DOHH2 (cell line): ENCODE results near the gene ACOT4.

Experiments
- H3F3A ChIP-seq: fragments of 200-600 bp; sonication (generic), shearing (Covaris generic); 2 replicates; pipeline ENCODE4 v1.6.0; 2016; ENCODE audit warnings: antibody characterized with exemption, mild to moderate bottlenecking; ENCODE audit not compliant: control insufficient read depth, insufficient read depth
- H3K27ac ChIP-seq: fragments of 200-600 bp; sonication (generic); 2 replicates; pipeline ENCODE4 v1.5.1; 2014; ENCODE audit warnings: low read depth, mild to moderate bottlenecking, low read length, moderate library complexity
- H3K27me3 ChIP-seq: fragments of 200-600 bp; sonication (generic); 2 replicates; pipeline ENCODE4 v1.6.1; 2014; ENCODE audit warnings: mild to moderate bottlenecking, low read length, mixed read lengths; ENCODE audit not compliant: control insufficient read depth
- H3K36me3 ChIP-seq: fragments of 200-600 bp; sonication (generic); 2 replicates; pipeline ENCODE4 v1.6.1; 2014; ENCODE audit warnings: mild to moderate bottlenecking, low read length, moderate library complexity, mixed read lengths; ENCODE audit not compliant: control insufficient read depth
- H3K4me1 ChIP-seq: fragments of 200-600 bp; sonication (generic); 2 replicates; pipeline ENCODE4 v1.6.1; 2014; ENCODE audit warnings: mild to moderate bottlenecking, low read length, mixed read lengths; ENCODE audit not compliant: control insufficient read depth
- H3K4me2 ChIP-seq: fragments of 200-600 bp; sonication (generic); 2 replicates; pipeline ENCODE4 v1.6.0; 2014; ENCODE audit warnings: mild to moderate bottlenecking, low read length, moderate library complexity
- H3K4me3 ChIP-seq: fragments of 200-600 bp; sonication (generic); 2 replicates; pipeline ENCODE4 v1.5.1; 2014; ENCODE audit warnings: mild to moderate bottlenecking, low read length, mixed read lengths
- H3K79me2 ChIP-seq: fragments of 200-600 bp; sonication (generic); 2 replicates; pipeline ENCODE4 v1.6.1; 2014; ENCODE audit warnings: mild to moderate bottlenecking, low read length, mixed read lengths; ENCODE audit not compliant: control insufficient read depth
- H3K9me2 ChIP-seq: fragments of 200-600 bp; sonication (generic); replicated peaks from 2 replicates; pipeline ENCODE4 v1.6.1; 2014; ENCODE audit warnings: mild to moderate bottlenecking, low read length, mixed read lengths; ENCODE audit not compliant: control insufficient read depth
- H3K9me3 ChIP-seq: fragments of 200-600 bp; sonication (generic); 2 replicates; pipeline ENCODE4 v1.6.1; 2014; ENCODE audit warnings: antibody characterized with exemption, low read length, mixed read lengths; ENCODE audit not compliant: control insufficient read depth, insufficient read depth
- H4K20me1 ChIP-seq: fragments of 200-600 bp; sonication (generic); 2 replicates; pipeline ENCODE4 v1.6.0; 2014; ENCODE audit warnings: low read depth, mild to moderate bottlenecking, antibody characterized with exemption, low read length, moderate library complexity; ENCODE audit not compliant: control insufficient read depth, insufficient read depth
- EZH2phosphoT487 ChIP-seq: fragments of 200-600 bp; sonication (generic); IDR thresholded peaks from 2 replicates; pipeline ENCODE4 v1.6.1; 2017; ENCODE audit warnings: borderline replicate concordance, mild to moderate bottlenecking, antibody characterized with exemption, low read length, moderate library complexity, mixed read lengths
- TF ChIP-seq, protein P1 (sequence below): fragments of 200-600 bp; sonication (generic); IDR thresholded peaks from one replicate; pipeline ENCODE4 v1.5.1; 2014; ENCODE audit warnings: antibody characterized with exemption, mild to moderate bottlenecking, low read depth, low read length; ENCODE audit not compliant: poor library complexity, severe bottlenecking

ACOT4 gene

DNA sequence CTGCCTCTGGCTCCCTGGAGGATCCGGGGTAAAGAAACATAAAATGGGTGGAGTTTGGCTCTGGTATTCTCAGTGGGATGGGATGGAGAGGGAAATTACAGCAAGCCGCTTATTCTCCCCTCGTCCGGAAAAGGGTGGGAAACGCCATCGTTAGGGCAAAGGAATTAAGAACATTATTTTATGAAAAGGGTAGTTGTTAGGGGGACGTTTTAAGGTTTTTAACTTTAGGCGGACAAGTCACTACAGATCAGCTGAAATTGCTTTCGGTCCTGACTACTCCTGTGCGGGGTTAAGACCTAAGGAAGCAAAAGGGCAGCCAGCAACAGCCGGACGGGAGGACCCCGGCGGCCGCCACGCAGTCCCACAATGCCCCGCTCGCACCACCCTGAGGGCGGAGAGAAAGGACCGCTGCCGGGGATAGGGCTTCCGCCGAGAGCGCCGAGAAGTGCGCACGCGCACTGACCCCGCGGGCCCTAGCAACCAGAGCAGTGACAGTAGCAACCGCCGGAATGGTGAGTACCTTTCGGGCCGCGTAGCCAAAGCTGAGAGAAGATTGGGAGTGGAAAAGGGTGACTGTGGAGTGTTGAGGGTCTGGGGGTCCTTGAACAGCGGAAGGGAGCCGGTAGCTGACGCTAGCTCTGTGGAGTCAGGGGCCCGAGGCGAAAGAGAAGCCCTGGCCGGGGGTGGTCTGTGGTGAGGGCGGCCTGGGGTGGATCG, 53.0 kb downstream of the ACOT4 start, which contains the start of gene DNAL1:
DNAL1 (plus strand) TSS at position 456 of the 717 bp plus-strand sequence; CDS start at position 510, 54 bp downstream.
- H3K9me3 ChIP-seq, result no peaks in the 10 kb centered on the region
- peak within 1 kb of the TSS; percentile 17; the same call in 1 of the 2 replicates for H3K27ac ChIP-seq
- H3K9me2 ChIP-seq, result no peaks in the 10 kb centered on the region
- peak within 1 kb of the TSS; percentile 79 for H3K4me3 ChIP-seq
- H4K20me1 ChIP-seq, result no peaks in the 10 kb centered on the region
- H3K79me2 ChIP-seq, result peaks cover 4% of the 10 kb centered on the region; the same call in 1 of the 2 replicates
- H3F3A ChIP-seq, result no peaks in the 10 kb centered on the region
- H3K36me3 ChIP-seq, result no peaks in the 10 kb centered on the region
- H3K4me2 ChIP-seq, result peak within 1 kb of the TSS; percentile 85
- TF ChIP-seq EZH2phosphoT487, result no peak
- TF ChIP-seq, protein P1, sequence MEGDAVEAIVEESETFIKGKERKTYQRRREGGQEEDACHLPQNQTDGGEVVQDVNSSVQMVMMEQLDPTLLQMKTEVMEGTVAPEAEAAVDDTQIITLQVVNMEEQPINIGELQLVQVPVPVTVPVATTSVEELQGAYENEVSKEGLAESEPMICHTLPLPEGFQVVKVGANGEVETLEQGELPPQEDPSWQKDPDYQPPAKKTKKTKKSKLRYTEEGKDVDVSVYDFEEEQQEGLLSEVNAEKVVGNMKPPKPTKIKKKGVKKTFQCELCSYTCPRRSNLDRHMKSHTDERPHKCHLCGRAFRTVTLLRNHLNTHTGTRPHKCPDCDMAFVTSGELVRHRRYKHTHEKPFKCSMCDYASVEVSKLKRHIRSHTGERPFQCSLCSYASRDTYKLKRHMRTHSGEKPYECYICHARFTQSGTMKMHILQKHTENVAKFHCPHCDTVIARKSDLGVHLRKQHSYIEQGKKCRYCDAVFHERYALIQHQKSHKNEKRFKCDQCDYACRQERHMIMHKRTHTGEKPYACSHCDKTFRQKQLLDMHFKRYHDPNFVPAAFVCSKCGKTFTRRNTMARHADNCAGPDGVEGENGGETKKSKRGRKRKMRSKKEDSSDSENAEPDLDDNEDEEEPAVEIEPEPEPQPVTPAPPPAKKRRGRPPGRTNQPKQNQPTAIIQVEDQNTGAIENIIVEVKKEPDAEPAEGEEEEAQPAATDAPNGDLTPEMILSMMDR, result no peak
- peaks cover 13% of the 10 kb centered on the region for H3K4me1 ChIP-seq
- no peaks in the 10 kb centered on the region for H3K27me3 ChIP-seq

DNA sequence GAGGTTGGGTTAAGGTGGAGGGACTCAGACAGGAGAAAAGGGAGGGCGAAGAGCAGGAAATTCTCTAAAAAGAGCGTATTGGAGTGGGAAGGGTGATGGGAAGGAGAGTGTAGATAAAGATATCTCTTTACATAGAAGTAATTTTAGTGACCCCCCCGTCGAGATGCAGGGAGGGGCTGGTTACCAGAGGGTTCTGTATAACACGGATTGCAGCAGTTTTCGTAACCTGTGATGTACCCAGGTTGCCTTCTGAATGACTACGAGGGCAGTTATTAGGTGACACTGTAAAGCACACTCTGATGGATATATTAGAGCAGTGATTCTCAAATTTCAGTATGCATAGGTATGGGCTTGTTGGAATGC, 53.6 kb downstream of the ACOT4 start:
- Histone ChIP-seq H3K27ac (no peak overlapping the region), H3K79me2 (peaks cover 4% of the 10 kb centered on the region; the same call in 1 of the 2 replicates), H3F3A (no peaks in the 10 kb centered on the region), H3K4me3 (peak overlapping the region; percentile 79), H3K36me3 (no peaks in the 10 kb centered on the region), H3K27me3 (no peaks in the 10 kb centered on the region), H3K9me2 (no peaks in the 10 kb centered on the region), H3K4me1 (peaks cover 13% of the 10 kb centered on the region), H4K20me1 (no peaks in the 10 kb centered on the region), H3K9me3 (no peaks in the 10 kb centered on the region), H3K4me2 (peak overlapping the region; percentile 85)
- no peak for TF ChIP-seq EZH2phosphoT487
- TF ChIP-seq, protein P1, result no peak
